ENCODE measurements around the gene CLCNKB. TPM values are rescaled to one million over a fixed set of nuclear protein-coding genes. Genes with fewer than 3 reads are reported as not detected.

Gene CLCNKB
- total RNA-seq, 1 donor from 2014 or later, result not detected

GRCh38 chr1:16072616-16073484 lies 29.3 kb downstream of the CLCNKB start:
- H3K4me1 Mint-ChIP-seq (ENCODE audit: low read depth, unreplicated experiment), result peaks cover 8% of the 10 kb centered on the region
- H3K36me3 Mint-ChIP-seq (ENCODE audit: unreplicated experiment), result no peaks in the 10 kb centered on the region
- H3K9me3 Mint-ChIP-seq (ENCODE audit: unreplicated experiment), result peaks cover 6% of the 10 kb centered on the region
- DNase-seq, result peak; percentile 55
- TF ChIP-seq, protein P1, sequence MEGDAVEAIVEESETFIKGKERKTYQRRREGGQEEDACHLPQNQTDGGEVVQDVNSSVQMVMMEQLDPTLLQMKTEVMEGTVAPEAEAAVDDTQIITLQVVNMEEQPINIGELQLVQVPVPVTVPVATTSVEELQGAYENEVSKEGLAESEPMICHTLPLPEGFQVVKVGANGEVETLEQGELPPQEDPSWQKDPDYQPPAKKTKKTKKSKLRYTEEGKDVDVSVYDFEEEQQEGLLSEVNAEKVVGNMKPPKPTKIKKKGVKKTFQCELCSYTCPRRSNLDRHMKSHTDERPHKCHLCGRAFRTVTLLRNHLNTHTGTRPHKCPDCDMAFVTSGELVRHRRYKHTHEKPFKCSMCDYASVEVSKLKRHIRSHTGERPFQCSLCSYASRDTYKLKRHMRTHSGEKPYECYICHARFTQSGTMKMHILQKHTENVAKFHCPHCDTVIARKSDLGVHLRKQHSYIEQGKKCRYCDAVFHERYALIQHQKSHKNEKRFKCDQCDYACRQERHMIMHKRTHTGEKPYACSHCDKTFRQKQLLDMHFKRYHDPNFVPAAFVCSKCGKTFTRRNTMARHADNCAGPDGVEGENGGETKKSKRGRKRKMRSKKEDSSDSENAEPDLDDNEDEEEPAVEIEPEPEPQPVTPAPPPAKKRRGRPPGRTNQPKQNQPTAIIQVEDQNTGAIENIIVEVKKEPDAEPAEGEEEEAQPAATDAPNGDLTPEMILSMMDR (IDR thresholded peaks at IDR 0.05; ENCODE audit: partially characterized antibody, unreplicated experiment), result no peak
- no peak overlapping the region for H3K4me3 Mint-ChIP-seq (ENCODE audit: unreplicated experiment)
- H3K27me3 Mint-ChIP-seq (ENCODE audit: unreplicated experiment), result peaks cover 12% of the 10 kb centered on the region
- no peak overlapping the region for H3K27ac Mint-ChIP-seq (ENCODE audit: unreplicated experiment)

DNA sequence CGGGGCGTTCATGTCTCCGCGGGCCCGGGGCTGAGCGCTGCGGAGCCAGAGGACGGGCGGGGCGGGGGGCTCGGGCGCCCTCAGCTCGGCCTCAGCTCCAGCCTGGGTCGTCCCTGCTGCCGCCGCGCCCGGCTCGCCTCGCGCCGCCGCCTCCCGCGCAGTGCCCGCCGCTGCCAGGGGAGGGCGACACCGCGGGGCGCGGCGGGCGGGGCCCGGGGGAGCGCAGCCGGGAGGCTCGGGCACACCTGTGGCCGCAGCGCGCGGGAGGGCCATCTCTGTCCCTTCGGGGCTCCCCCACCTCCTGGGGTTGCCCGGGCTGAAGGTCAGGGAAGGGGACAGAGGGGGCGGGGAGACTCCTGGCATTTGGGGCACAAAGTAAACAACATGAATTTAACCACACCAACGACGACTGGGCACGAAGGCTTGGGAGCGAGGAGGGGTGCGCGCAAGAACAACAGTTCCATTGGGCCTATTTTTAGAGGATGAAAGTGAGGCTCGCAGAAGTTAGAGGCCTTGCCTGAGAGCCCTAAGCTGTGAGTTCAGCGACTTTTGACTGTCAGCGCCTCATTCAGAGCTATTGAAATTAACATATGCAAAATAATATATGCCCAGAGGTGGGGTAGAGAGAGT lies 30.0 kb downstream of the CLCNKB start, which contains the start of gene FAM131C:
Gene FAM131C, minus strand, starts transcription at position 162 of the 630 bp plus-strand sequence. CDS start 209 bp downstream, outside the sequence.
- peak; percentile 67 for DNase-seq
- Mint-ChIP-seq H3K27ac (ENCODE audit: unreplicated experiment) (peak within 1 kb of the TSS; percentile 73), H3K9me3 (ENCODE audit: unreplicated experiment) (peaks cover 6% of the 10 kb centered on the region), H3K4me1 (ENCODE audit: low read depth, unreplicated experiment) (peaks cover 6% of the 10 kb centered on the region), H3K4me3 (ENCODE audit: unreplicated experiment) (peak within 1 kb of the TSS; percentile 78), H3K27me3 (ENCODE audit: unreplicated experiment) (peaks cover 12% of the 10 kb centered on the region), H3K36me3 (ENCODE audit: unreplicated experiment) (no peaks in the 10 kb centered on the region)
- TF ChIP-seq, protein P1 (IDR thresholded peaks at IDR 0.05; ENCODE audit: partially characterized antibody, unreplicated experiment), result peak; percentile 50

DNA sequence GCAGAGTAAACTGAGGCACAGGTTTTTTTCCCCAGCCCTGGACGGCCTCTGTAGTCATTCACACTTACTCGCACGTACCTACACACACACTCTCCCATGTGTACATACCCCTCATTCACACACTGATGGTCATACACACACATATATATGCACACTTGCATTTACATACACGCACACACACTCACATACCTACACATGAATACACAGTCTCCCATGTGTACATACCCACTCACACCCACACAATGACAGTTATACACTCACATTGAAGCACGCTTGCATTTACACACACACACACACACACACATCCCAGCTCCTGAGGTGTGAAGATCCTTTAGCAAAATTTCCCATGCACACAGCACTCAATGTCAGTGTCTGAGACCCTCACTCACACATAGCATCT lies 30.6 kb downstream of the CLCNKB start:
- no peak for DNase-seq
- Mint-ChIP-seq H3K4me1 (ENCODE audit: low read depth, unreplicated experiment) (peaks cover 6% of the 10 kb centered on the region), H3K36me3 (ENCODE audit: unreplicated experiment) (no peaks in the 10 kb centered on the region), H3K27ac (ENCODE audit: unreplicated experiment) (no peak overlapping the region), H3K4me3 (ENCODE audit: unreplicated experiment) (peak overlapping the region; percentile 78), H3K27me3 (ENCODE audit: unreplicated experiment) (peaks cover 12% of the 10 kb centered on the region), H3K9me3 (ENCODE audit: unreplicated experiment) (peaks cover 6% of the 10 kb centered on the region)
- TF ChIP-seq, protein P1 (IDR thresholded peaks at IDR 0.05; ENCODE audit: partially characterized antibody, unreplicated experiment), result no peak

GRCh38 chr1:16075337-16076030 lies 31.9 kb downstream of the CLCNKB start:
- no peak overlapping the region for H3K4me3 Mint-ChIP-seq (ENCODE audit: unreplicated experiment)
- peaks cover 6% of the 10 kb centered on the region for H3K4me1 Mint-ChIP-seq (ENCODE audit: low read depth, unreplicated experiment)
- no peak overlapping the region for H3K27ac Mint-ChIP-seq (ENCODE audit: unreplicated experiment)

More at GRCh38 chr1:16075337-16076030, 31.9 kb downstream of the CLCNKB start:
- DNase-seq, result no peak
- peaks cover 11% of the 10 kb centered on the region for H3K27me3 Mint-ChIP-seq (ENCODE audit: unreplicated experiment)
- TF ChIP-seq, protein P1 (IDR thresholded peaks at IDR 0.05; ENCODE audit: partially characterized antibody, unreplicated experiment), result no peak
- H3K36me3 Mint-ChIP-seq (ENCODE audit: unreplicated experiment), result no peaks in the 10 kb centered on the region
- H3K9me3 Mint-ChIP-seq (ENCODE audit: unreplicated experiment), result peaks cover 4% of the 10 kb centered on the region
